IMR-90 (cell line): Measurements from ENCODE around the gene IL22RA2. TPM values are rescaled to one million over a fixed set of nuclear protein-coding genes. Genes with fewer than 3 reads are reported as not detected.

Experiments used
- ATAC-seq: fragments of 200-7000 bp; cut with Tn5 transposase; 2 replicates; pipeline ENCODE4 v1.9.1; 2020; ENCODE audit warnings: low read depth, mild to moderate bottlenecking, moderate library complexity
- BruUV-seq: library from RNA; stranded (reverse); fragments of 400-500 nt; replicated peaks from 2 replicates; lab custom pipeline; 2021; lab: Mats Ljungman, UMichigan
- CTCF ChIA-PET: fragments of 300-600 bp; formaldehyde crosslinking; extraction: SDS; loops from one replicate; lab custom pipeline; 2021; ENCODE audit warnings: antibody characterized with exemption; lab: Yijun Ruan, JAX
- POLR2A ChIA-PET: fragments of 300-600 bp; sonication (Branson Sonifier 250); formaldehyde crosslinking; loops from one replicate; lab custom pipeline; 2022; ENCODE audit warnings: antibody characterized with exemption; ENCODE audit not compliant: unreplicated experiment; lab: Charles Lee
- DNase-seq: peaks from one replicate; pipeline ENCODE4 v3.0.0; 2013
- H2AFZ ChIP-seq: replicated peaks from 2 replicates; pipeline ENCODE3; 2013; ENCODE audit warnings: low read length, mild to moderate bottlenecking; ENCODE audit not compliant: poor library complexity
- H2AK5ac ChIP-seq: 2 replicates; pipeline ENCODE4 v1.6.1; 2013; ENCODE audit warnings: low read depth, low read length, inconsistent platforms
- H2AK9ac ChIP-seq: replicated peaks from 2 replicates; pipeline ENCODE3; 2013; ENCODE audit warnings: mild to moderate bottlenecking, low read depth, low read length, moderate library complexity; ENCODE audit not compliant: poor library complexity
- H2BK120ac ChIP-seq: 2 replicates; pipeline ENCODE4 v1.6.1; 2013; ENCODE audit warnings: low read depth, low read length, inconsistent platforms
- H2BK15ac ChIP-seq: 3 replicates; pipeline ENCODE4 v1.6.1; 2013; ENCODE audit warnings: low read depth, low read length, inconsistent platforms
- H2BK20ac ChIP-seq: 2 replicates; pipeline ENCODE4 v1.6.1; 2013; ENCODE audit warnings: low read depth, mild to moderate bottlenecking, inconsistent platforms, low read length, moderate library complexity
- H2BK5ac ChIP-seq: 2 replicates; pipeline ENCODE4 v1.6.1; 2013; ENCODE audit warnings: mild to moderate bottlenecking, low read depth, low read length, inconsistent platforms; ENCODE audit not compliant: poor library complexity, severe bottlenecking
- H3K14ac ChIP-seq: replicated peaks from 2 replicates; pipeline ENCODE4 v1.6.1; 2013; ENCODE audit warnings: low read depth, low read length, inconsistent platforms
- H3K18ac ChIP-seq: 2 replicates; pipeline ENCODE4 v1.6.1; 2013; ENCODE audit warnings: low read depth, low read length, control low read depth
- H3K23ac ChIP-seq: 2 replicates; pipeline ENCODE4 v1.6.1; 2013; ENCODE audit warnings: low read depth, low read length, inconsistent platforms
- H3K27ac ChIP-seq: 2 replicates; pipeline ENCODE4 v1.5.1; 2013; ENCODE audit warnings: mild to moderate bottlenecking, control low read depth, low read length; ENCODE audit not compliant: insufficient read depth
- H3K27me3 ChIP-seq: 2 replicates; pipeline ENCODE4 v1.6.1; 2013; ENCODE audit warnings: low read length; ENCODE audit not compliant: control insufficient read depth, insufficient read depth
- H3K36me3 ChIP-seq: 2 replicates; pipeline ENCODE4 v1.6.1; 2013; ENCODE audit warnings: low read length, mixed read lengths; ENCODE audit not compliant: control insufficient read depth, insufficient read depth
- H3K4ac ChIP-seq: 2 replicates; pipeline ENCODE4 v1.6.1; 2013; ENCODE audit warnings: low read depth, low read length, inconsistent platforms
- H3K4me1 ChIP-seq: 2 replicates; pipeline ENCODE4 v1.6.1; 2013; ENCODE audit warnings: low read length, mixed read lengths; ENCODE audit not compliant: control insufficient read depth, insufficient read depth
- H3K4me2 ChIP-seq: 2 replicates; pipeline ENCODE4 v1.6.1; 2013; ENCODE audit warnings: low read depth, mild to moderate bottlenecking, control low read depth, low read length, moderate library complexity
- H3K4me3 ChIP-seq: 2 replicates; pipeline ENCODE4 v1.5.1; 2013; ENCODE audit warnings: low read depth, mild to moderate bottlenecking, control low read depth, low read length, moderate library complexity; ENCODE audit not compliant: insufficient read depth
- H3K56ac ChIP-seq: 2 replicates; pipeline ENCODE4 v1.6.1; 2013; ENCODE audit warnings: low read length, inconsistent platforms; ENCODE audit not compliant: insufficient read depth; ENCODE audit errors: extremely low read depth
- H3K79me1 ChIP-seq, 2 experiments: 2 replicates each; pipeline ENCODE4 v1.6.1; 2013; ENCODE audit warnings: low read length in 2 of 2, inconsistent platforms in 1 of 2, low read depth in 1 of 2
- H3K9ac ChIP-seq: 2 replicates; pipeline ENCODE4 v1.6.1; 2013; ENCODE audit warnings: low read depth, low read length, control low read depth
- H3K9me1 ChIP-seq: 2 replicates; pipeline ENCODE4 v1.6.1; 2013; ENCODE audit warnings: low read length, inconsistent platforms; ENCODE audit not compliant: insufficient read depth
- H3K9me3 ChIP-seq: 2 replicates; pipeline ENCODE4 v1.6.1; 2013; ENCODE audit warnings: low read length; ENCODE audit not compliant: control insufficient read depth, insufficient read depth
- H4K20me1 ChIP-seq: 2 replicates; pipeline ENCODE4 v1.6.1; 2013; ENCODE audit warnings: low read length, inconsistent platforms; ENCODE audit not compliant: insufficient read depth
- H4K5ac ChIP-seq: 2 replicates; pipeline ENCODE4 v1.6.1; 2013; ENCODE audit warnings: mild to moderate bottlenecking, low read depth, low read length, control low read depth
- H4K8ac ChIP-seq, 2 experiments: 2 replicates each; pipeline ENCODE4 v1.6.1; 2013; ENCODE audit warnings: low read depth in 2 of 2, low read length in 2 of 2, control low read depth in 1 of 2, inconsistent platforms in 1 of 2
- H4K91ac ChIP-seq: 2 replicates; pipeline ENCODE4 v1.6.1; 2013; ENCODE audit warnings: low read depth, low read length, inconsistent platforms; ENCODE audit not compliant: insufficient read depth
- CEBPB ChIP-seq: IDR thresholded peaks from 2 replicates; pipeline ENCODE4 v1.6.1; 2012; ENCODE audit warnings: low read depth, low read length, improper control_type of control experiment
- POLR2A ChIP-seq: IDR thresholded peaks from 2 replicates; pipeline ENCODE4 v1.6.1; 2012; ENCODE audit warnings: mild to moderate bottlenecking, low read depth, low read length
- WGBS, 2 experiments: methylation state at CpG; one replicate each; pipeline versions ENCODE4 v1.1.5 to v1.1.7; 2013; ENCODE audit warnings: missing lambda C conversion rate in 2 of 2; ENCODE audit not compliant: insufficient read length in 1 of 2; ENCODE audit errors: extremely low coverage in 2 of 2; 5-methylcytosine and 5-hydroxymethylcytosine counted together
- dilution Hi-C: fragments of 300-500 bp; cut with HindIII; formaldehyde crosslinking; loops from one replicate; pipeline ENCODE4 v1.14.3; 2018; ENCODE audit warnings: low sequenced_read_pairs; ENCODE audit not compliant: unreplicated experiment
- in situ Hi-C: fragments of 300-500 bp; cut with MboI; formaldehyde crosslinking; loops from 3 replicates; pipeline ENCODE4 v1.14.3; 2019; ENCODE audit warnings: low sequenced_read_pairs, inconsistent platforms, mixed read lengths
- intact Hi-C: fragments of 100-400 bp; cut with micrococcal nuclease; formaldehyde crosslinking; loops from 2 replicates; pipeline ENCODE4 v1.10.0; 2022
- polyA plus RNA-seq, 3 experiments: library from polyadenylated mRNA; depleted of rRNA; stranded (reverse); fragments of >200 nt; gene quantifications; 2 replicates each; pipeline ENCODE4 v1.2.3, GENCODE V29; 2012; ENCODE audit warnings: low replicate concordance in 1 of 3
- total RNA-seq: library from RNA; depleted of rRNA; stranded (reverse); fragments of >200 nt; gene quantifications from 2 replicates; pipeline ENCODE4 v1.2.3, GENCODE V29; 2012

The IL22RA2 gene
- total and polyA plus RNA-seq, 2 of the 4 experiments (the other 2 are of a cell fraction) = not detected

DNA sequence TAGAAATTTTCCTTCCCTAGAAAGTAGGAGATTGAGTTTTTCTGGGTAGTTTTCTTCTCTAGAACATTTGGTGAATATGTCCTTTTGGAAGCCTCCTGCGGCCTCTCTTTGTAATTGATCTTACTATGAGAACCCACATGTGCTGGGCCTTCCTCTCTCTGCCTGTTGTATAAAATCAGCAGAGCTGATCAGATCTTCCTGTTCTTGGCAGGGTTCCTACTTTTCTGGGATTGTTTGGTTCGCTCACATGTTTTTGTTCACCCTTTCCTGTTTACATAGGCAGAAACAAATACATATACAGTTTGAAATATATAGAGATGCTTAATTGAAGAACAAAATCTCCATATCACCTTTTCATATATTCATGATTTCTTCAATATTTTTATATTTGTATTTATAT, 57.8 kb downstream of the IL22RA2 start:
- TF ChIP-seq POLR2A (no peak), CEBPB (no peak)
- no peak overlapping the region for H2AFZ ChIP-seq
- H3K36me3 ChIP-seq = no peaks in the 10 kb centered on the region
- H2AK5ac ChIP-seq = no peak overlapping the region
- no CpG with 5 or more reads among the region's 2 CpGs for WGBS, 2 experiments
- peaks cover 4% of the 10 kb centered on the region for H3K9me3 ChIP-seq
- H4K91ac ChIP-seq = no peak overlapping the region
- H4K20me1 ChIP-seq = no peaks in the 10 kb centered on the region
- POLR2A ChIA-PET = interaction anchor here (0.6 kb wide), 1 partner anchor 10 kb away, joined by 3 read pairs; no protein-coding TSS in a partner anchor
- DNase-seq = no peak
- H4K8ac ChIP-seq = no peak overlapping the region
- no peak overlapping the region for H2BK120ac ChIP-seq
- H2BK5ac ChIP-seq = no peak overlapping the region
- H3K4me3 ChIP-seq = no peak overlapping the region
- H3K18ac ChIP-seq = no peak overlapping the region
- no peak overlapping the region for H3K9ac ChIP-seq
- ATAC-seq = no peak
- no peaks in the 10 kb centered on the region for H3K79me1 ChIP-seq
- BruUV-seq = no TSS peak
- H2BK15ac ChIP-seq = no peak overlapping the region
- H3K4ac ChIP-seq = no peak overlapping the region
- no peaks in the 10 kb centered on the region; the same call in 1 of the 2 replicates for H3K27me3 ChIP-seq
- H2BK20ac ChIP-seq = no peak overlapping the region
- H2AK9ac ChIP-seq = no peak overlapping the region
- no peak overlapping the region for H3K14ac ChIP-seq
- no peak overlapping the region for H3K56ac ChIP-seq
- in situ Hi-C loops (no loop called here), intact Hi-C loops (no loop called here), dilution Hi-C loops (no loop called here)
- no peak overlapping the region for H3K27ac ChIP-seq
- no peak overlapping the region for H3K23ac ChIP-seq
- H4K5ac ChIP-seq = no peak overlapping the region
- no peaks in the 10 kb centered on the region for H3K9me1 ChIP-seq
- no peak overlapping the region for H3K4me2 ChIP-seq
- H3K4me1 ChIP-seq = no peaks in the 10 kb centered on the region
- CTCF ChIA-PET = no interaction called here
